AG04449 (cell line): ENCODE data around the gene CLEC5A.

ENCODE experiments used
- CTCF ChIA-PET: fragments of 350-600 bp; formaldehyde crosslinking; extraction: SDS; loops from one replicate; lab custom pipeline; 2021; ENCODE audit warnings: antibody characterized with exemption; lab: Yijun Ruan, JAX
- POLR2A ChIA-PET: fragments of 400-600, 350-600 bp; formaldehyde crosslinking; extraction: SDS; loops from one replicate; lab custom pipeline; 2020; ENCODE audit warnings: antibody characterized with exemption, inconsistent platforms; lab: Yijun Ruan, JAX
- DNase-seq: peaks from one replicate; pipeline ENCODE4 v3.0.0-alpha.2; 2010; ENCODE audit warnings: low read depth, low spot score
- H3K4me3 ChIP-seq: 2 replicates; pipeline ENCODE4 v1.5.1; 2011; ENCODE audit warnings: low read depth, mild to moderate bottlenecking, control low read depth, low read length
- CTCF ChIP-seq: IDR thresholded peaks from one replicate; pipeline ENCODE4 v1.5.1; 2011; ENCODE audit warnings: mild to moderate bottlenecking, moderate library complexity, low read length, control low read depth, inconsistent platforms; ENCODE audit not compliant: insufficient read depth; ENCODE audit errors: missing control alignments

CLEC5A gene

GRCh38 chr7:141974831-141975230, 28.1 kb upstream of the CLEC5A start:
- POLR2A ChIA-PET, result no interaction called here
- TF ChIP-seq CTCF, result no peak
- CTCF ChIA-PET, result interaction anchor here (0.6 to 3.7 kb wide), 11 partner anchors 21 to 384 kb away, joined by 3 to 17 read pairs (median 4); partner anchors contain the start of gene MGAM
- no peak for DNase-seq
- H3K4me3 ChIP-seq, result no peak overlapping the region

- H3K4me3 ChIP-seq, result no peak within 1 kb of the TSS
- ChIA-PET POLR2A (no interaction called here), CTCF (interaction anchor here (3.7 kb wide), 1 partner anchor 215 kb away, joined by 17 read pairs; no protein-coding TSS in a partner anchor)
- no peak for DNase-seq
- no peak for TF ChIP-seq CTCF
Measured at GRCh38 chr7:141973673-141974072, 26.9 kb upstream of the CLEC5A start, which contains the start of gene TAS2R38. Gene TAS2R38 (minus strand): TSS chr7:141973773. CDS start chr7:141973689, 84 bp downstream.

- ChIA-PET POLR2A (no interaction called here), CTCF (no interaction called here)
- DNase-seq, result no peak
Measured at GRCh38 chr7:141960687-141961422, 14.1 kb upstream of the CLEC5A start.

GRCh38 chr7:141956084-141956483, 9.3 kb upstream of the CLEC5A start:
- ChIA-PET CTCF (no interaction called here), POLR2A (no interaction called here)
- no peak for DNase-seq
- H3K4me3 ChIP-seq, result no peak overlapping the region
- TF ChIP-seq CTCF, result no peak

More at GRCh38 chr7:141960687-141961422, 14.1 kb upstream of the CLEC5A start:
- no peak overlapping the region for H3K4me3 ChIP-seq
- TF ChIP-seq CTCF, result no peak

GRCh38 chr7:141954334-141954733, 7.6 kb upstream of the CLEC5A start:
- POLR2A ChIA-PET, result no interaction called here
- TF ChIP-seq CTCF, result no peak
- CTCF ChIA-PET, result no interaction called here
- no peak overlapping the region for H3K4me3 ChIP-seq
- DNase-seq, result no peak

- CTCF ChIA-PET, result no interaction called here
- DNase-seq, result no peak
- no peak overlapping the region for H3K4me3 ChIP-seq
- POLR2A ChIA-PET, result no interaction called here
- TF ChIP-seq CTCF, result no peak
Measured at GRCh38 chr7:141952461-141952860, 5.7 kb upstream of the CLEC5A start.
